DOHH2 (cell line): ENCODE measurements around the gene DPCD.

ENCODE experiments used
- H3F3A ChIP-seq: fragments of 200-600 bp; sonication (generic), shearing (Covaris generic); 2 replicates; pipeline ENCODE4 v1.6.0; 2016; ENCODE audit warnings: antibody characterized with exemption, mild to moderate bottlenecking; ENCODE audit not compliant: control insufficient read depth, insufficient read depth
- H3K27ac ChIP-seq: fragments of 200-600 bp; sonication (generic); 2 replicates; pipeline ENCODE4 v1.5.1; 2014; ENCODE audit warnings: low read depth, mild to moderate bottlenecking, low read length, moderate library complexity
- H3K27me3 ChIP-seq: fragments of 200-600 bp; sonication (generic); 2 replicates; pipeline ENCODE4 v1.6.1; 2014; ENCODE audit warnings: mild to moderate bottlenecking, low read length, mixed read lengths; ENCODE audit not compliant: control insufficient read depth
- H3K36me3 ChIP-seq: fragments of 200-600 bp; sonication (generic); 2 replicates; pipeline ENCODE4 v1.6.1; 2014; ENCODE audit warnings: mild to moderate bottlenecking, low read length, moderate library complexity, mixed read lengths; ENCODE audit not compliant: control insufficient read depth
- H3K4me1 ChIP-seq: fragments of 200-600 bp; sonication (generic); 2 replicates; pipeline ENCODE4 v1.6.1; 2014; ENCODE audit warnings: mild to moderate bottlenecking, low read length, mixed read lengths; ENCODE audit not compliant: control insufficient read depth
- H3K4me2 ChIP-seq: fragments of 200-600 bp; sonication (generic); 2 replicates; pipeline ENCODE4 v1.6.0; 2014; ENCODE audit warnings: mild to moderate bottlenecking, low read length, moderate library complexity
- H3K4me3 ChIP-seq: fragments of 200-600 bp; sonication (generic); 2 replicates; pipeline ENCODE4 v1.5.1; 2014; ENCODE audit warnings: mild to moderate bottlenecking, low read length, mixed read lengths
- H3K79me2 ChIP-seq: fragments of 200-600 bp; sonication (generic); 2 replicates; pipeline ENCODE4 v1.6.1; 2014; ENCODE audit warnings: mild to moderate bottlenecking, low read length, mixed read lengths; ENCODE audit not compliant: control insufficient read depth
- H3K9me2 ChIP-seq: fragments of 200-600 bp; sonication (generic); replicated peaks from 2 replicates; pipeline ENCODE4 v1.6.1; 2014; ENCODE audit warnings: mild to moderate bottlenecking, low read length, mixed read lengths; ENCODE audit not compliant: control insufficient read depth
- H3K9me3 ChIP-seq: fragments of 200-600 bp; sonication (generic); 2 replicates; pipeline ENCODE4 v1.6.1; 2014; ENCODE audit warnings: antibody characterized with exemption, low read length, mixed read lengths; ENCODE audit not compliant: control insufficient read depth, insufficient read depth
- H4K20me1 ChIP-seq: fragments of 200-600 bp; sonication (generic); 2 replicates; pipeline ENCODE4 v1.6.0; 2014; ENCODE audit warnings: low read depth, mild to moderate bottlenecking, antibody characterized with exemption, low read length, moderate library complexity; ENCODE audit not compliant: control insufficient read depth, insufficient read depth
- CTCF ChIP-seq: fragments of 200-600 bp; sonication (generic); IDR thresholded peaks from one replicate; pipeline ENCODE4 v1.5.1; 2014; ENCODE audit warnings: antibody characterized with exemption, mild to moderate bottlenecking, low read depth, low read length; ENCODE audit not compliant: poor library complexity, severe bottlenecking
- EZH2phosphoT487 ChIP-seq: fragments of 200-600 bp; sonication (generic); IDR thresholded peaks from 2 replicates; pipeline ENCODE4 v1.6.1; 2017; ENCODE audit warnings: borderline replicate concordance, mild to moderate bottlenecking, antibody characterized with exemption, low read length, moderate library complexity, mixed read lengths

The DPCD gene

GRCh38 chr10:101576211-101576863, 11.8 kb upstream of the DPCD start:
- H3K27me3 ChIP-seq: peaks cover 6% of the 10 kb centered on the region
- no peaks in the 10 kb centered on the region for H3F3A ChIP-seq
- no peaks in the 10 kb centered on the region for H3K4me1 ChIP-seq
- H3K27ac ChIP-seq: no peak overlapping the region
- H3K4me2 ChIP-seq: no peak overlapping the region
- TF ChIP-seq CTCF: no peak
- no peak for TF ChIP-seq EZH2phosphoT487
- H3K9me3 ChIP-seq: no peaks in the 10 kb centered on the region
- no peak overlapping the region for H3K4me3 ChIP-seq
- no peaks in the 10 kb centered on the region for H3K9me2 ChIP-seq
- no peaks in the 10 kb centered on the region for H3K79me2 ChIP-seq
- H4K20me1 ChIP-seq: peaks cover 4% of the 10 kb centered on the region; the same call in 1 of the 2 replicates
- no peaks in the 10 kb centered on the region for H3K36me3 ChIP-seq

GRCh38 chr10:101577121-101577871, 10.8 kb upstream of the DPCD start:
- Histone ChIP-seq H3K4me3 (no peak overlapping the region), H3K9me3 (no peaks in the 10 kb centered on the region), H3K27ac (no peak overlapping the region), H3F3A (no peaks in the 10 kb centered on the region), H3K79me2 (no peaks in the 10 kb centered on the region), H3K4me2 (no peak overlapping the region), H3K27me3 (0 out of 2 replicates have a peak, but pooled peaks cover 3% of the 10 kb centered on the region), H3K36me3 (no peaks in the 10 kb centered on the region), H3K9me2 (no peaks in the 10 kb centered on the region), H3K4me1 (no peaks in the 10 kb centered on the region), H4K20me1 (peaks cover 4% of the 10 kb centered on the region; the same call in 1 of the 2 replicates)
- TF ChIP-seq EZH2phosphoT487 (no peak), CTCF (no peak)

GRCh38 chr10:101578192-101578591, 9.9 kb upstream of the DPCD start:
- H3F3A ChIP-seq: no peaks in the 10 kb centered on the region
- no peak overlapping the region for H3K4me2 ChIP-seq
- H3K27ac ChIP-seq: no peak overlapping the region
- no peaks in the 10 kb centered on the region for H3K79me2 ChIP-seq
- H3K36me3 ChIP-seq: peaks cover 7% of the 10 kb centered on the region
- no peak overlapping the region for H3K4me3 ChIP-seq
- TF ChIP-seq EZH2phosphoT487 (no peak), CTCF (no peak)
- no peaks in the 10 kb centered on the region for H3K27me3 ChIP-seq
- no peaks in the 10 kb centered on the region for H3K9me2 ChIP-seq
- H3K4me1 ChIP-seq: no peaks in the 10 kb centered on the region
- H3K9me3 ChIP-seq: no peaks in the 10 kb centered on the region
- H4K20me1 ChIP-seq: peaks cover 4% of the 10 kb centered on the region; the same call in 1 of the 2 replicates
